Hair follicular keratinocyte (primary cell): Measurements from ENCODE around the gene PIK3C2B. TPM values are rescaled to one million over a fixed set of nuclear protein-coding genes. Genes with fewer than 3 reads are reported as not detected.

Experiments used
- total RNA-seq: library from RNA; depleted of rRNA; stranded (reverse); fragments of >200 nt; gene quantifications from 2 replicates; pipeline ENCODE4 v1.2.3, GENCODE V29; 2015

PIK3C2B gene, protein sequence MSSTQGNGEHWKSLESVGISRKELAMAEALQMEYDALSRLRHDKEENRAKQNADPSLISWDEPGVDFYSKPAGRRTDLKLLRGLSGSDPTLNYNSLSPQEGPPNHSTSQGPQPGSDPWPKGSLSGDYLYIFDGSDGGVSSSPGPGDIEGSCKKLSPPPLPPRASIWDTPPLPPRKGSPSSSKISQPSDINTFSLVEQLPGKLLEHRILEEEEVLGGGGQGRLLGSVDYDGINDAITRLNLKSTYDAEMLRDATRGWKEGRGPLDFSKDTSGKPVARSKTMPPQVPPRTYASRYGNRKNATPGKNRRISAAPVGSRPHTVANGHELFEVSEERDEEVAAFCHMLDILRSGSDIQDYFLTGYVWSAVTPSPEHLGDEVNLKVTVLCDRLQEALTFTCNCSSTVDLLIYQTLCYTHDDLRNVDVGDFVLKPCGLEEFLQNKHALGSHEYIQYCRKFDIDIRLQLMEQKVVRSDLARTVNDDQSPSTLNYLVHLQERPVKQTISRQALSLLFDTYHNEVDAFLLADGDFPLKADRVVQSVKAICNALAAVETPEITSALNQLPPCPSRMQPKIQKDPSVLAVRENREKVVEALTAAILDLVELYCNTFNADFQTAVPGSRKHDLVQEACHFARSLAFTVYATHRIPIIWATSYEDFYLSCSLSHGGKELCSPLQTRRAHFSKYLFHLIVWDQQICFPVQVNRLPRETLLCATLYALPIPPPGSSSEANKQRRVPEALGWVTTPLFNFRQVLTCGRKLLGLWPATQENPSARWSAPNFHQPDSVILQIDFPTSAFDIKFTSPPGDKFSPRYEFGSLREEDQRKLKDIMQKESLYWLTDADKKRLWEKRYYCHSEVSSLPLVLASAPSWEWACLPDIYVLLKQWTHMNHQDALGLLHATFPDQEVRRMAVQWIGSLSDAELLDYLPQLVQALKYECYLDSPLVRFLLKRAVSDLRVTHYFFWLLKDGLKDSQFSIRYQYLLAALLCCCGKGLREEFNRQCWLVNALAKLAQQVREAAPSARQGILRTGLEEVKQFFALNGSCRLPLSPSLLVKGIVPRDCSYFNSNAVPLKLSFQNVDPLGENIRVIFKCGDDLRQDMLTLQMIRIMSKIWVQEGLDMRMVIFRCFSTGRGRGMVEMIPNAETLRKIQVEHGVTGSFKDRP (N-terminal part only)
- total RNA-seq, result 1.6 and 3.2 TPM in 2 replicates

DNA sequence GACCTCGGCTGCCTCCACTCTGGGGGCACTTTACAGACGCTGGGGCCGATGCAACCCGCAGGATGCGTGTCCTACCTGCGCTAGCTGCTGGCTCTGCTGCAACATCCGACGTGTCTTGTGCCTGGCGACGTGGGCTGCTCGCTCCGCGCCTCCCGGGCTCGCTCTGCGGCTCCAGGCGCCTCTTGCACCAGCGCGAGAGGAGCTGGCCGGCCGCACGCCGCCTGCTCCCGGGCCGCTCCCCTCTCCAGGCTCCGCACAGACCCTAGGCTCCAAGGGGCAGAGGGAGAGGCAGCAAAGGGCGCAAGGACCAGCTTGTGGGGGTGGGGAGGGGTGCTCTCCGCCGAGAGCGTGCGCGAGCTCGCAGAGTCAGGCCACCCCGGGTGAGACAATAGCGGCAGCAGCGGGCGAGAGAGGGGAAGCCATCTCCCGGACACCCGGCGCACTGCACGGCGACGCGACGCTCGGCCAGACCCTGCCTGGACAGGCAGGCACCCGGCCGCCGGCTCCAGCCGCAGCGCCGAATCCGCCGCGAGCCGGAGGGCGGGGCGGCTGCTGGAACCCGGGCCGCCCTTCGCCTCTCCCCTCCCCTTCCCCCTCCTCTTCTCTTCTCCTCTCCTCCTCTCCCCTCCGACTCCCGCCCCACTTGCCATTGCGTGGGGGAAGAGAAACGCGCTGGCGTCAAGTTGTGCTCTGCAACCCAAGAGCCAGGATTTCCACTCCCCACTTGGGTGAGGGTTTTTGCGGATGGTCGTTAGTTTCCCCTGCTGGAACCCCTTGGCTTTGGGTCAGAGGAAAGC lies at the start of gene PIK3C2B:
TSS of gene PIK3C2B (minus strand) at position 525 of the 797 bp plus-strand sequence. CDS start 25,003 bp downstream, outside the sequence.

DNA sequence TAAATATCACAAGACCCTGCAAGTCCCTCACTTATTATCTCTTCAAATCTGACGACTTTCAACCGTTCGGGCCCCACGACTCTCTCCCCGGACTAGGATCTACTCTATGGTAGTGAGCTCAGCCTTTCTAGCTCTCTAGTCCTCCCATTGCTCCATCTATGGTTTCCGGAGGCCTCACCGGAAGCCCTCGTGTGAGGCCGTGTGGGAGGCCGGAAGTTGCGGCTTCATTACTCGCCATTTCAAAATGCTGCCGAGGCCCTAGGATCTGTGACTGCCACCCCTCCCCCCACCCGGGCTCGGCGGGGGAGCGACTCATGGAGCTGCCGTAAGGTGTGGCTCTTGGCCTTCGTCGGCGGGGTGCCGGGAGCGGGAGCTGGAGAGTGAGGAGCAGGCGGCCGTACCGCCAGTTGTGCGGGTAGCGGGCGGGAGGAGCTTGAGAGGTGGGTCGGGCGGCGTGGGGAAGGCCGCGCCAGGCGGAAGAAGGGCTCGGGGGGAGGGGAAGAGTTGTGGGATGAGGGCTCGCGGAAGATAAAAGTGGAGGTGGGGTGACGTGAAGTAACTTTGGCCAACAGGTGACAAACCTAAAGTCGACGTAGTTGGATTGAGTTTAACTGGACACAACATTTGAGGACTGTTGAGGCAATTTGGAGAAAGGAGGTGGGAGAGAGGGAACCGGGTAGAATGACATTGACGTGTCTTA lies 21.7 kb upstream of the PIK3C2B start, which contains the start of gene MDM4:
TSS of gene MDM4 (plus strand) at position 227 of the 700 bp plus-strand sequence. CDS start 9,113 bp downstream, outside the sequence.

Other genes starting within 250 kb of the PIK3C2B start
- gene PLEKHA6, start 134.9 kb downstream of the PIK3C2B start, total RNA-seq, result 2.0 and 3.1 TPM in 2 replicates
- 19.7 and 19.8 TPM in 2 replicates for gene PPP1R15B, start 83.0 kb downstream of the PIK3C2B start, total RNA-seq
- gene MDM4, start 21.6 kb upstream of the PIK3C2B start, total RNA-seq, result 5.0 and 9.4 TPM in 2 replicates
- gene LRRN2, start 190.9 kb upstream of the PIK3C2B start, total RNA-seq, result not detected in 2 replicates